Keratinocyte (primary cell): ENCODE results near the gene DCPS. TPM values are rescaled to one million over a fixed set of nuclear protein-coding genes. Genes with fewer than 3 reads are reported as not detected.

Experiments used
- DNase-seq: peaks from one replicate; pipeline ENCODE4 v3.0.0-alpha.2; 2011; ENCODE audit warnings: low read depth, missing footprints, low spot score
- FAIRE-seq: peaks from 2 replicates; lab custom pipeline; 2011; peaks lifted over from hg19 to GRCh38; lab: Jason Lieb, UNC
- H2AFZ ChIP-seq: 2 replicates; pipeline ENCODE4 v1.6.0; 2012; ENCODE audit warnings: low read length, control low read depth, inconsistent platforms; ENCODE audit not compliant: control insufficient read depth
- H3K27ac ChIP-seq: 2 replicates; pipeline ENCODE4 v1.5.1; 2011; ENCODE audit warnings: low read length; ENCODE audit not compliant: control insufficient read depth, insufficient read depth
- H3K27me3 ChIP-seq: 3 replicates; pipeline ENCODE4 v1.6.0; 2011; ENCODE audit warnings: low read length; ENCODE audit not compliant: control insufficient read depth, insufficient read depth; ENCODE audit errors: extremely low read depth
- H3K36me3 ChIP-seq, 2 experiments: 2 replicates in 1 of 2; 3 replicates in 1 of 2; pipeline ENCODE4 v1.5.1; 2011; ENCODE audit warnings: low read length in 2 of 2, mild to moderate bottlenecking in 1 of 2; ENCODE audit not compliant: control insufficient read depth in 2 of 2, insufficient read depth in 2 of 2; ENCODE audit errors: extremely low read depth in 1 of 2
- H3K4me1 ChIP-seq: 3 replicates; pipeline ENCODE4 v1.5.1; 2011; ENCODE audit warnings: low read length; ENCODE audit not compliant: control insufficient read depth, insufficient read depth; ENCODE audit errors: extremely low read depth
- H3K4me2 ChIP-seq: 3 replicates; pipeline ENCODE4 v1.6.0; 2011; ENCODE audit warnings: low read depth, low read length; ENCODE audit not compliant: control insufficient read depth, insufficient read depth; ENCODE audit errors: extremely low read depth
- H3K4me3 ChIP-seq, 3 experiments: fragments of 200-600 bp in 1 of 3; sonication (generic) in 1 of 3; 2 replicates in 2 of 3; 3 replicates in 1 of 3; pipeline ENCODE4 v1.5.1; 2011 to 2016; ENCODE audit warnings: low read length in 3 of 3, mild to moderate bottlenecking in 3 of 3, control low read depth in 2 of 3, inconsistent platforms in 1 of 3, low read depth in 1 of 3, mixed read lengths in 1 of 3, mixed run types in 1 of 3, moderate library complexity in 1 of 3; ENCODE audit not compliant: control insufficient read depth in 2 of 3, insufficient read depth in 2 of 3; ENCODE audit errors: extremely low read depth in 1 of 3
- H3K79me2 ChIP-seq: 2 replicates; pipeline ENCODE4 v1.6.0; 2012; ENCODE audit warnings: low read length; ENCODE audit not compliant: control insufficient read depth, insufficient read depth
- H3K9ac ChIP-seq: 3 replicates; pipeline ENCODE4 v1.6.0; 2011; ENCODE audit warnings: low read length; ENCODE audit not compliant: control insufficient read depth, insufficient read depth; ENCODE audit errors: extremely low read depth
- H3K9me1 ChIP-seq: 3 replicates; pipeline ENCODE4 v1.6.0; 2011; ENCODE audit warnings: low read length; ENCODE audit not compliant: control insufficient read depth, insufficient read depth; ENCODE audit errors: extremely low read depth
- H3K9me3 ChIP-seq: 2 replicates; pipeline ENCODE4 v1.5.1; 2012; ENCODE audit warnings: low read depth, low read length; ENCODE audit not compliant: control insufficient read depth
- H4K20me1 ChIP-seq: 3 replicates; pipeline ENCODE4 v1.6.0; 2011; ENCODE audit warnings: low read length; ENCODE audit not compliant: control insufficient read depth, insufficient read depth; ENCODE audit errors: extremely low read depth
- EZH2 ChIP-seq: IDR thresholded peaks from one replicate; pipeline ENCODE4 v1.6.1; 2012; ENCODE audit warnings: inconsistent platforms, mild to moderate bottlenecking, low read length, moderate library complexity
- dilution Hi-C: fragments of 300-500 bp; cut with MboI; formaldehyde crosslinking; loops from one replicate; pipeline ENCODE4 v1.7.0; 2020; ENCODE audit warnings: low sequenced_read_pairs; ENCODE audit not compliant: extremely low pct_ligation_motif_present
- polyA plus RNA-seq, 5 experiments: library from polyadenylated mRNA; depleted of rRNA in 3 of 5; stranded (reverse) in 3 of 5; stranded (forward) in 1 of 5; unstranded in 1 of 5; fragments of >200 nt; gene quantifications; 1 replicate in 1 of 5; 2 replicates in 3 of 5; 3 replicates in 1 of 5; pipeline versions ENCODE4 v1.2.1 to v1.2.3, GENCODE V29; 2011 to 2012; ENCODE audit warnings: missing spikeins in 2 of 5, low read depth in 1 of 5, low replicate concordance in 1 of 5
- TF ChIP-seq, protein P1 (sequence below), 3 experiments: IDR thresholded peaks in 1 of 3; conservative IDR thresholded peaks in 1 of 3; optimal IDR thresholded peaks in 1 of 3; 2 replicates in 2 of 3; 3 replicates in 1 of 3; pipeline versions ENCODE3 to v1.5.1; 2011; ENCODE audit warnings: low read length in 3 of 3, mild to moderate bottlenecking in 3 of 3, moderate library complexity in 2 of 3, control low read depth in 1 of 3, inconsistent platforms in 1 of 3; ENCODE audit not compliant: insufficient read depth in 2 of 3; ENCODE audit errors: extremely low read depth in 1 of 3

Gene DCPS
- polyA plus RNA-seq, 1 donor (not counting 4 experiments of a cell fraction or from before 2014, with no cell fraction given), result 31.3 TPM

DNA sequence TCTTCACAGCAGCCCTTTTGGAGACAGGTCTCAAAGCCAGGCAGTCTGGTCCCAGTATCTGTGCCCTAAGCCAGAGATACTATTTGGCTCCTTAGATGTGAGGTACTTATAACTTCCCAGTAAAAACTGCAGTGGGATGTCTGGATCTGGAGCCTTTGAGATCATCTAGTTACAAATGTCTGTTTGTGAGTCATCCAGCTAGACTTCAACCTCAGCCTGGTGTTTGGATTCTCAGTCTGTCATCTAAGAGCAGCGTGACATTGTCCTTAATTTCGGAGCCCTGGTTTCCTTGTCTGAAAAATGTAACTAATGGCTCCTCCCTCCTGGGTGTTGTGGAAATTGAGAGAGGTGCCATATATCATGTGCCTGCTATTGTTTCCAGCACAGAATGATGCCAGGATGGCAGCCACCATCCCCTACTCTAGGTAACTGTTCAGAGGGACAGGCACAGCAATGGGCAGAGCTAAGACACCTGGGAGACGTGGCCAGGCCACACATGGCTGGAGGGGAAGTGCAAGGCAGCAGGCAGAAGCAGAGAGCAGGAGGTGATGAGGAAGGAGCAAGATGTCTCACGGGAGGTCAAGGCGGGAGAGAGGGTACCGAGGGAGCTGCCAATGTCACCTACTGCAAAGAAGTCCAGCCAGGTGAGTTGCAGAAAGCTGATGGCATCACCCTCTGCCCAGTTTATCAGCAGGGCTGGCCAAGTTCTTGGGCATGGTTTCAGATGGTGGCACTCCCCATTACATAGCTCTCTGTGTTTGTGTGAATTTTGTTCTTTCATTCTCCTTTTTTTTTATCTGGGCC, 31.0 kb downstream of the DCPS start:
- no peaks in the 10 kb centered on the region for H4K20me1 ChIP-seq
- DNase-seq (no peak), FAIRE-seq (no peak)
- peaks cover 10% of the 10 kb centered on the region for H3K4me1 ChIP-seq
- H3K27ac ChIP-seq, result no peak overlapping the region
- H3K9ac ChIP-seq, result no peak overlapping the region
- no peaks in the 10 kb centered on the region for H3K9me3 ChIP-seq
- H3K27me3 ChIP-seq, result no peaks in the 10 kb centered on the region
- dilution Hi-C loops, result no loop called here
- H3K36me3 ChIP-seq, result peaks cover 8 to 13% of the 10 kb centered on the region in 2 experiments
- H3K79me2 ChIP-seq, result no peaks in the 10 kb centered on the region
- no peak for TF ChIP-seq EZH2
- TF ChIP-seq, protein P1, sequence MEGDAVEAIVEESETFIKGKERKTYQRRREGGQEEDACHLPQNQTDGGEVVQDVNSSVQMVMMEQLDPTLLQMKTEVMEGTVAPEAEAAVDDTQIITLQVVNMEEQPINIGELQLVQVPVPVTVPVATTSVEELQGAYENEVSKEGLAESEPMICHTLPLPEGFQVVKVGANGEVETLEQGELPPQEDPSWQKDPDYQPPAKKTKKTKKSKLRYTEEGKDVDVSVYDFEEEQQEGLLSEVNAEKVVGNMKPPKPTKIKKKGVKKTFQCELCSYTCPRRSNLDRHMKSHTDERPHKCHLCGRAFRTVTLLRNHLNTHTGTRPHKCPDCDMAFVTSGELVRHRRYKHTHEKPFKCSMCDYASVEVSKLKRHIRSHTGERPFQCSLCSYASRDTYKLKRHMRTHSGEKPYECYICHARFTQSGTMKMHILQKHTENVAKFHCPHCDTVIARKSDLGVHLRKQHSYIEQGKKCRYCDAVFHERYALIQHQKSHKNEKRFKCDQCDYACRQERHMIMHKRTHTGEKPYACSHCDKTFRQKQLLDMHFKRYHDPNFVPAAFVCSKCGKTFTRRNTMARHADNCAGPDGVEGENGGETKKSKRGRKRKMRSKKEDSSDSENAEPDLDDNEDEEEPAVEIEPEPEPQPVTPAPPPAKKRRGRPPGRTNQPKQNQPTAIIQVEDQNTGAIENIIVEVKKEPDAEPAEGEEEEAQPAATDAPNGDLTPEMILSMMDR (optimal IDR thresholded peaks at IDR 0.05 in 1 of 3, IDR thresholded peaks at IDR 0.05 in 1 of 3, conservative IDR thresholded peaks at IDR 0.05 in 1 of 3; ENCODE audit: extremely low read depth in 1 of 3, insufficient read depth in 2 of 3, low read length in 3 of 3), result no peak
- no peak overlapping the region for H2AFZ ChIP-seq
- H3K4me3 ChIP-seq, result no peak overlapping the region
- H3K9me1 ChIP-seq, result no peaks in the 10 kb centered on the region
- H3K4me2 ChIP-seq, result no peak overlapping the region

DNA sequence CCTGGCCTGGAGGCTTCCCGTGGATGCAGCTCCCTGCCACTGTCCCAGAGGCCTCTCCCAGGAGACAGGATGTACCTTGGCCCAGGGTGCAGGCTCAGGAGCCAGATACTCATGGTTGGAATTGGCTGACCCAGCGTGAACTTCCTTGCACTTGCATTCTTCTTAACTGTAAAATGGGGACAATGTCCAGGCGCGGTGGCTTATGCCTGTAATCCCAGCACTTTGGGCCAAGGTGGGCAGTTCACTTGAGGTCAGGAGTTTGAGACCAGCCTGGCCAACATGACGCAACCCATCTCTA, 31.6 kb downstream of the DCPS start:
- Histone ChIP-seq H3K79me2 (no peaks in the 10 kb centered on the region), H3K4me1 (peaks cover 11% of the 10 kb centered on the region), H4K20me1 (no peaks in the 10 kb centered on the region), H3K4me2 (no peak overlapping the region), H3K27me3 (no peaks in the 10 kb centered on the region), H3K9me3 (no peaks in the 10 kb centered on the region), H3K4me3 (no peak overlapping the region), H3K9ac (no peak overlapping the region), H3K36me3 (peaks cover 10 to 14% of the 10 kb centered on the region in 2 experiments), H3K27ac (no peak overlapping the region), H3K9me1 (no peaks in the 10 kb centered on the region), H2AFZ (no peak overlapping the region)
- FAIRE-seq (no peak), DNase-seq (no peak)
- no peak for TF ChIP-seq EZH2
- TF ChIP-seq, protein P1 (optimal IDR thresholded peaks at IDR 0.05 in 1 of 3, IDR thresholded peaks at IDR 0.05 in 1 of 3, conservative IDR thresholded peaks at IDR 0.05 in 1 of 3; ENCODE audit: extremely low read depth in 1 of 3, insufficient read depth in 2 of 3, low read length in 3 of 3), result no peak
- dilution Hi-C loops, result no loop called here
